Renal pelvis (tissue), 4 donors: ENCODE results near the gene TIMM9. TPM values are rescaled to one million over a fixed set of nuclear protein-coding genes. Genes with fewer than 3 reads are reported as not detected.
"Not testable (repeated sequence)": the region's sequence is repeated elsewhere in the genome, so short reads cannot be mapped to it uniquely, and the experiment has no call there.

Experiments used
- DNase-seq: peaks from one replicate; pipeline ENCODE4 v3.0.0-alpha.2; 2013
- polyA plus RNA-seq, 3 donors: library from polyadenylated mRNA; unstranded; fragments of 120-200 nt; gene quantifications; one replicate each; pipeline ENCODE4 v1.2.1, GENCODE V29; 2013; ENCODE audit not compliant: insufficient read length in 3 of 3

The TIMM9 gene
- polyA plus RNA-seq, 3 donors: 77.1 to 78.4 (median 77.2) TPM

GRCh38 chr14:58408681-58409215 lies 18.6 kb downstream of the TIMM9 start:
- no peak for DNase-seq

DNA sequence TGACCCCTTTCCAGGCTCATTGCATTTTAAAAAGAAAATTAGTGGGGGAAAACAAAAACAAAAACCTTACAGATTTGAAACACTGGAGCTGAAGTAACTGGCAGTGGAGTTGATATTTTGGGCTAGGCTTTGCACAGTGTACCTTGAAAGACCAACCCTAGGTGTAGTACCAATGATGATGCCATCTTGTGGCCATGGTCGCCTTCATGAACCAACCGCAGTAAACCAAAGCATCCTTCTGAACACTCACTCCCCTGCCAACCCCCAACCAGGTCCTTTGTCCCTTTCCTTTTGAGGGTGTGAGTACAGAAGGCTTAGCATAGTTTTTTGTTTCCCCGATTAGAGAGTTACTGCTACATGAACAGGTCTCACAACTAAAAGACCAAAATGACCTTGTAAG lies 25.7 kb downstream of the TIMM9 start:
- DNase-seq: no peak

- no peak for DNase-seq
Measured at GRCh38 chr14:58398895-58399294, 28.4 kb downstream of the TIMM9 start.

DNA sequence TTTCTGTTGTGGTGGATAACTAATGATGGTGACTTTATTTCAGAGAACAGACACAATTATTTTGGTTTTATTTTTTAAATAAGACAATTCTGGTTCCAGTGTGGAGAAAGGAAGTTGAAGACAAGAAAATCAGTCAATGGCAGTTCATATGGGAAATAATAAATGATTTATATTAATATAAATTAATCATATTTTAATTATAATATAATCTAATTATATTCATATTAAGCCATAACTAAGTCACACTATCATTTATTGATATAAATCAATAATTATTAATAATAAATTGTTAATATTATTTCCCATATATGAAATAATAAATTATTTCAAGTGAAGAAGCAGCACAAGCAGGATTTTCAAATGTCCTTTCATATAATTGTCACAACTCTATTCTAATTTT lies 28.8 kb downstream of the TIMM9 start:
- DNase-seq: no peak

GRCh38 chr14:58397156-58397555 lies 30.2 kb downstream of the TIMM9 start:
- no peak for DNase-seq

DNA sequence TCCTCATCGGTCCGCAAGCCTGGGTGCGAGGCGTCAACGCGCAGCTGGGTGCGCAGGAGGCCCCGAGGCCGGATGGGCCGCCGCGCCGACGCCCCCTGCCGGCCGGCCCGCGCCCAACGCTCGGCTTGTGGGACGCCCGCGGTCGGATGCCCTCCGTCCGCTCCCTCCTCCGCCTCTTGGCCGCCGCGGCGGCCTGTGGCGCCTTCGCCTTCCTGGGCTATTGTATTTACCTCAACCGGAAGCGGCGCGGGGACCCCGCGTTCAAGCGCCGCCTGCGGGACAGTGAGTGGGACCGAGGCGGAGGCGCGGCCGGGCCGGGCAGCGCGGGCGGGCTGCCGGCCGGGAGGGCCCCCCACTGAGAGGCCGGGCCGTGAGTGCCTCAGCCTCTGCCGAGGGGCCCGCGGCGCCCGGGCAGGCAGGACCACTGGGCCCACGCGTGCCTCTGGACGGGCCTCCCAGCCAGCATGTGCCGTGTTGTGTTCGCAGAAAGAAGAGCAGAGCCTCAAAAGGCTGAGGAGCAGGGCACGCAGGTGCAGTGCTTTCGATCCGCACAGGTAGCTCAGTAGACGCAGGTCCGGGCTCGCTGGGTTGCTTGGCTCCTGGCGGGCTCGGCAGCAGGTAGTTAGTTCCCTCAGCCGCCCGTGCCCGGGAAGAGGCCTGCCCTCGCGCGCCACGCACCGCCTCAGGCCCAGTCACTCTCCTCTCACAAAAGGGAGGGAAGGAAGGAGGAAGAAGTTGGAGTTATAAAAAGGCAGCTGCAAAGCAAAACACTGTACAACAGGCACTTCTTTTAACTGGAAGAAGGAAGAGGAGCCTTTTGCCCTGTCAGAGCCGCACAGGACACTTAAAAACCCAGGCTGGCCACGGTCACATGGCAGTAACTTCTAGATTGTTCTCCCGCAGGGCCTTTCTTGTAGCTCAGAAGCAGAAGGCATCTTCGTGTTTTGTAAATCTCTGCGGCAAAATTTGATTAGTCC lies 31.2 kb downstream of the TIMM9 start, which contains the start of gene TOMM20L:
Gene TOMM20L, plus strand, starts transcription at position 119 of the 977 bp plus-strand sequence. Its CDS starts 28 bp downstream, at position 147.
- DNase-seq: peak; percentile 71

DNA sequence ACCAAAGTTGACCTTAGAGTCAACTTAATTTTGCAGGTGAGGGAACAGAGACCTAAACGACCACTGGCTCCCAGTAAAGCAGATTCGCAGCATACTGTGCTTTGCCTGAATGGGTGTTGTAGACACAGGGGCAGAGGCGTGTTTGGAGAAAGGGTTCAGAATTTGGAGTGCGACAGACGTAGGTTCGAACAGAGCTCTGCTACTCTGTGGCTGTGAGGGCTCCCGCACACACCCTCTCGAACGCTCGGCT lies 31.8 kb downstream of the TIMM9 start:
- no peak for DNase-seq

DNA sequence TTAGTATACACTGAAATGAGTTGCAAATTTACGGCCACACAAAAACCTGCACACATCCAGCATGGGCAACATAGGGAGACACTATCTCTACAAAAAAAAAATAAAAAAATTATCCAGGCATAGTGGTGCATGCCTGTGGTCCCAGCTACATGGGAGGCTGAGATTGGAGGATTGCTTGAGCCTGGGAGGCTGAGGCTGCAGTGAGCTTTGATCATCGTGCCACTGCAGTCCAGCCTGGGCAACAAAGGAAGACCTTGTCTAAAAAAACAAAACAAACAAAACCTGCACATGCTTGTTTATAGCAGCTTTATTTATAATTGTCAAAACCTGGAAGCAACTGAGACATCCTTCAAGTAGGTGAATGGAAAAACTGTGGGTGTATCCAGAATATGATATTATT lies 36.5 kb downstream of the TIMM9 start:
- no peak for DNase-seq

DNA sequence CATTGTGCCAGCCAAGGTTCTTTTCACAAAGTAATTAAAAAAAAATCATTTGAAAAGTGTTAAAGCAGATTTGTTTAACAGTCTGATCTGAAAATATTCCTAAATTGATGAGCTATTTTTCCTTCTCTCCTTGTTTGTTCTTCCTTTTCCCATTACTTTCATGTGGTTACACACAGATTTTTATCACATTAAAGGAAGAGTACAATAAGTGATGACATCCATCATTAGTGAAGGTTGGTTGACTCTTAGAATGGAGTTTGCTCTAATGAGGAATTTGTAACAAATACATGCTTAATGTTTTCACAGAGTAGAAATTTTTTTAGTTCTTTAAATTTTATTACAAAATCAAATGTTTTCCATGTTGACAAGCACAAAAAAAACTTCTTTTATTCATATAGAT lies 50.5 kb downstream of the TIMM9 start:
- no peak for DNase-seq

- no peak for DNase-seq
Measured at GRCh38 chr14:58368956-58369355, 58.4 kb downstream of the TIMM9 start.

GRCh38 chr14:58367296-58367695 lies 60.0 kb downstream of the TIMM9 start:
- DNase-seq: no peak

DNA sequence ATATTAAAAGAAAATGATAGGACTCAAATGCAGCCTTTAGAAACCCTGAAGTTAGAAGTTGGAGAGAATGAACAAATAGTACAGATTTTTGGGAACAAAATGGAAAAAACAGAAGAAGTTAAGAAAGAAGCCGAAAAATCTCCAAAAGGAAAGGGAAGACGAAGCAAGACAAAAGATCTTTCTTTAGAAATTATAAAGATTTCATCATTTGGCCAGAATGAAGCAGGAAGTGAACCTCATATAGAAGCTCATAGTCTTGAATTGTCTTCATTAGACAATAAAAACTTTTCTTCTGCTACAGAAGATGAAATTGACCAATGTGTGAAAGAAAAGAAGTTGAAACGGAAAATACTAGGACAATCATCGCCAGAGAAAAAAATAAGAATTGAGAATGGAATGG lies 63.0 kb downstream of the TIMM9 start:
- no peak for DNase-seq

GRCh38 chr14:58362798-58363412 lies 64.4 kb downstream of the TIMM9 start:
- DNase-seq: peak; percentile 15

DNA sequence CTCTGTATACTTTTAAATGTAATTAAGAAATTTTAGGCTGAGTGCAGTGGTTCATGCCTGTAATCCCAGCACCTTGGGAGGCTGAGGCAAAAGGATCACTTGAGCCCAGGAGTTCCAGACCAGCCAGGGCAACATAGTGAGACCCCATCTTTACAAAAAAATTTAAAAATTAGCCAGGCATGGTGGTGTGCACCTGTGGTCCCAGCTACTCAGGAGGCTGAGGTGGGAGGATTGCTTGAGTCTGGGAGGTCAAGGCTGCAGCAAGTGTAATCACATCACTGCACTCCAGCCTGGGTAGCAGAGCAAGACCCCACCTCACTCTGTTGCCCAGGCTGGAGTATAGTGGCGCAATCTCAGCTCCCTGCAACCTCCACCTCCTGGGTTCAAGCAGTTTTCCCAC lies 65.1 kb downstream of the TIMM9 start:
- not testable (repeated sequence) for DNase-seq

Other genes with a start within 250 kb of the TIMM9 start
- 10 to 100 TPM; 92.6 to 96.6 (median 96.0) TPM for gene ACTR10, start 227.4 kb downstream of the TIMM9 start, polyA plus RNA-seq
- 100 to 1,000 TPM; 137 to 167 (median 164) TPM for gene PSMA3, start 182.7 kb downstream of the TIMM9 start, polyA plus RNA-seq
- 10 to 100 TPM; 26.3 to 37.9 (median 34.9) TPM for gene ARID4A, start 129.0 kb downstream of the TIMM9 start, polyA plus RNA-seq
- gene TOMM20L, start 31.6 kb downstream of the TIMM9 start, polyA plus RNA-seq: 1 to 10 TPM; 1.5 to 2.8 (median 2.3) TPM
- 10 to 100 TPM; 12.1 to 25.1 (median 21.3) TPM for gene KIAA0586, start 188 bp upstream of the TIMM9 start, polyA plus RNA-seq
- gene DACT1, start 210.4 kb upstream of the TIMM9 start, polyA plus RNA-seq: 10 to 100 TPM; 23.4 to 34.4 (median 31.7) TPM